SH-SY5Y (cell line): ENCODE measurements around the gene GPR137.

Source experiments
- GATA2 ChIP-seq: IDR thresholded peaks from 2 replicates; pipeline ENCODE4 v1.6.1; 2011; ENCODE audit warnings: mild to moderate bottlenecking, low read depth, low read length
- GATA3 ChIP-seq: IDR thresholded peaks from 2 replicates; pipeline ENCODE4 v1.6.1; 2011; ENCODE audit warnings: low read depth, mild to moderate bottlenecking, low read length, moderate library complexity

DNA sequence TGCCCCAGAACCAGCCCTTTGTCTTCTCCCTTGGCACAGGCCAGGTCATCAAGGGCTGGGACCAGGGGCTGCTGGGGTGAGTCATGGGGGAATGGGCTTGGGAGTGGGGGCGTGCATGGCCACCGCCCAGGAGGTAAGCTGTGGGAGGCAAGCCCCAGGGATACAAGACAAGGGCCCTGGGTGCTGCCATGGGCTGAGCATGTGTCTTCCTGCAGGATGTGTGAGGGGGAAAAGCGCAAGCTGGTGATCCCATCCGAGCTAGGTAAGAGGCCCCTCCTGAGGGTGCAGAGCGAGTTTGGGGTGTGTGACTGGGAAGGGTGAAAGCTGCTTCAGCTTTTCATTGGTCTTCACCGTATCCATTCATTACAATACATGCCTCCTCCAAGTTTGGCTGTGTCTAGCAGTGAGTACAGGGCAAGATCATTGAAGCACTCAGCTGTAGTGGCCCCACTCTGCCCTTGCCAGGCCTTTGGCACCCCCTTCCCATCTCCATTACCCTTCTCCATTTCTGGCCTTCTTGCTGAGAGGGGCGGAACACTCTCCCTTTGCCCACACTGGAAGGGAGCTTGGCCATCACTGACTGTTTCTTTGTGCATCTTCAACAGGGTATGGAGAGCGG, 42.3 kb upstream of the GPR137 start:
- TF ChIP-seq GATA2 (no peak), GATA3 (no peak)
